Uterine smooth muscle cell (primary cell): ENCODE data around the gene TXNL4A. TPM values are rescaled to one million over a fixed set of nuclear protein-coding genes. Genes with fewer than 3 reads are reported as not detected.

ENCODE experiments used
- total RNA-seq: library from RNA; depleted of rRNA; stranded (reverse); fragments of >200 nt; gene quantifications from 2 replicates; pipeline ENCODE4 v1.2.3, GENCODE V29; 2014

TXNL4A gene
- 50.9 and 65.9 TPM in 2 replicates for total RNA-seq

DNA sequence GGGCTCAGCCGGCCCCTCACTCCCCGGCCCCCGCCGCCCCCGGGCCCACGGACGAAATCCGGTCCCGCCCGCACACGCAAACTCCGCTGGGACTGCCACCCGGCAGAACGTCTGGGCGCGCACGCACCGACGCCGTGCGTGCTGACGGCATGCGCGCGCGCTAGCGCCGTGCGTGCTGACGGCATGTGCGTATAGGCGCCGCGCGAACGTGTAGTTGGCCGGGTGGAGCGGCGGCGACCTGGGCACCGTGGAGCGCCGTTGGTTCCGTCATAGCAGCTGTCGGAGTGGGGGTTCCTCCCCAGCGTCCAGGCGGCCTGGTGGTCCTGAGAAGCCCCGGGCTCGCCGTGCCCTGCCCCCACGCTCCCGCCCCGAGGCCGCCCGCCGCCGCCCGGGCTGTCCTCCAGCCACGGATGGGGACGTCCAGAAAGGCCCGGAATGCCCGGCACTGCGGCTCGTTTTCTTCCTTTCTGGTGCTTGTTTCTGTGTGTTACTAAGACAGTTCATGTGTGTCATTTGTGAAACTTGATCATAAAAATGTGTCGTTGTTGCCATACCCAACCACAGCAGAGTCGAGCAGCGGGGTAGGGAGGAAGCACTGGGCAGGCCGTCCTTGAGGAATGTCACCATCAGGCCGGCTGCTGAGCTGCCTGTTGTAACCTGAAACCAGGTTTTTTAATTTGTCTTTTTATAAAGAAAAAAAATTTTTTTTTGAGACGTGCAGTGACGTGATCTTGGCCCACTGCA is at the start of gene TXNL4A:
Gene TXNL4A, minus strand, starts transcription at position 113 of the 744 bp plus-strand sequence. CDS start 171 bp downstream, outside the sequence.

GRCh38 chr18:80034068-80034851 is 45.9 kb upstream of the TXNL4A start, which contains the start of gene RBFA:
Gene RBFA (plus strand): TSS chr18:80034434. CDS start chr18:80034496, 62 bp downstream.

DNA sequence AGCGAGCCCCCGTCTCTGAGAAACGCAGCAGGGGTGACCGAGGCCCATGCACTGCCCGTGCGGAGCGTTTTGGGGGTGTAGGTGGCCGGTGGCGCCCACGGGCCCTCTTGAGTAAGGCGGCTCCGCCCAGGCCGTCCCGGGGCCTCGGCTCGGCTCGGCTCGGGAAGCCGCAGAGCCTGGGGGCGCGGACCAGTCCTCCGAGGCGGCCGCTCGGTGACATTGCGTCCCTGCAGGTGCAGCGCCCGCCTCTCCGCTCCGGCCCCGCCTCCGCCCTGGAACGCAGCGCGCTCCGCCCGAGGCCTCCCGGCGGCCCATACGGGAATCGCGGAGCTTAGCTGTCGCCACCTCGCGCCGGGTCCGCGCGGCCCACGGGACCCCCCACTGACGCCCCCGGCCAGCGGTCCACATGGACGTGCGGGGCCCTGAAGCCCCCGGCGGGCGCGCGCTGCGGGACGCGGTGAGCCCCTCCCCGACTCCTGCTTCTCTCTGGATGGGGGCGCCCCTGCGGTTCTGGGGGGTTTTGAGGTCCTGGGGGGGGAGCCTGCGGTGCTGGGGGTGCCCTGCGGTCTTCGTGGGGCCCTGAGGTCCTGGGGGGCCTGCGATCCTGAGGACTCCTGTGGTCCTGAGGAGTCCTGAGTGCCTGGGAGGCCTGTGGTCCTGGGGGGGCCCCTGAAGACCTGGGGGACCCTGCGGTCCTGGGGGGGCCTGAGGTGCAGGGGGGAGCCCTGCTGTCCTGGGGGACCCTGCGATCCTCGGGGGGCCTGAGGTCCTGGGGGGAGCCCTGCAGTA is 23.8 kb downstream of the TXNL4A start, which contains the start of gene HSBP1L1:
Gene HSBP1L1, plus strand, starts transcription at position 314 of the 789 bp plus-strand sequence. Its CDS starts 93 bp downstream, at position 407.

DNA sequence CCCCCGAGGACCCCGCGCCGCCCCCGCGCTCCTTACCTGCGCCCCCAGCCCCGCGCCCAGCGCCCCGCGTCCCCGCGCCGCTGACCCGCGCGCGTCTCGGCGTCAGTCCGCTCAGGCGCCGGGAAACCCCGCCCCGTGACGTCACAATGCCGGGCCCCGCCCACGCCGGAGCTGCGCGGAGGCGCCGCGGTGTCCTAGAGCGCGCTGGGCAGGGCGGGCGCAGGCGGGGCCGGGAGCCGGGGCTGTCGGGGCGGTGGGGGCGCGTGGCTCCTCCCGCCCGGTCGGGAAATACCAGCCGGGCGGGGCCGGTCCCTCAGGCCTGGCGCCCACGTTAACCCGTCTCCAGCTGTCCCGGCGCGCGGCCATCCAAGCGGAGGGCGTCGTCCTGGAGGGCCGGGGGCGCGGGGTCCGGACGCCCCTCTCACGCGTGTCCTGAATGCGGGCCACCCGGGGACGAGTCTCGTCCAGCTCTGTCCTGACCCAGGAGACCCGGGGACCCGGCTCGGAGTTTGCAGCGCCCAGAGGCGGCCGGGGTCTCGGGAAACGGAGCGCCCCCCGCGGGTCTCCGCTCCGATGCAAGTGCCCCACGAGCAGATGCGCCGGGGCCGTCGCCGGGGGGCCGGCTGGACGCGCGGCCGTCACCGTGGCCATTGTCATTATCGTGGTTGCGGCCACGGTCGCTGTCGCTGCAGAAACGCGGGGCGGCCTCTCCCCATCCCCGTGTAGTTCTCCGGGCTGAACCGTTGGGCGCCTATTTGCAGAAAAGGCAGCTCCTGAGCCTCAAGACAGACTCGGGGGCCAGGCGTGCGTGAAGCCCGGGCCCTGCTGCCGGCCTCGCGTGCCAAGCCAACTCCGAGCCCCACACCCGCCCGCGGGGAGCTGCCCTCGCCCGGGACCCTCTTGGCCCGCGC is 36.6 kb downstream of the TXNL4A start, which contains the start of gene SLC66A2:
Gene SLC66A2, minus strand, starts transcription at position 109 of the 911 bp plus-strand sequence. CDS start 727 bp downstream, outside the sequence.

Other genes starting within 250 kb of the TXNL4A start
- not detected in 2 replicates for gene KCNG2, start 190.6 kb downstream of the TXNL4A start, total RNA-seq
- gene SLC66A2, start 36.9 kb downstream of the TXNL4A start, total RNA-seq = 37.0 and 42.7 TPM in 2 replicates
- gene HSBP1L1, start 23.9 kb downstream of the TXNL4A start, total RNA-seq = 7.6 and 7.9 TPM in 2 replicates
- 31.2 and 31.5 TPM in 2 replicates for gene RBFA, start 45.9 kb upstream of the TXNL4A start, total RNA-seq
- 22.0 TPM in 2 replicates for gene ADNP2, start 120.7 kb upstream of the TXNL4A start, total RNA-seq